Peyer's patch (tissue), 4 donors: ENCODE results near the gene METRNL. TPM values are rescaled to one million over a fixed set of nuclear protein-coding genes. Genes with fewer than 3 reads are reported as not detected.
"Not testable (repeated sequence)": the region's sequence is repeated elsewhere in the genome, so short reads cannot be mapped to it uniquely, and the experiment has no call there.

Experiments used
- DNase-seq, 3 donors: peaks; one replicate each; pipeline ENCODE4 v3.0.0-alpha.2; 2017 to 2019
- H3K27ac ChIP-seq, 4 donors: fragments of 200-600 bp; sonication (generic); one replicate each; pipeline ENCODE4 v1.5.1; 2016 to 2019
- H3K27me3 ChIP-seq, 2 donors: fragments of 200-600 bp; sonication (generic); one replicate each; pipeline ENCODE4 v1.5.1; 2019
- H3K36me3 ChIP-seq, 3 donors: fragments of 200-600 bp; sonication (generic); one replicate each; pipeline ENCODE4 v1.5.1; 2016 to 2019
- H3K4me1 ChIP-seq, 4 donors: fragments of 200-600 bp; sonication (generic); one replicate each; pipeline ENCODE4 v1.5.1; 2016 to 2019
- H3K4me3 ChIP-seq, 4 donors: fragments of 200-600 bp; sonication (generic); 1 replicate in 3 of 4; 2 replicates in 1 of 4; pipeline ENCODE4 v1.5.1; 2016 to 2019; ENCODE audit warnings: mild to moderate bottlenecking in 1 of 4
- H3K9me3 ChIP-seq, 4 donors: fragments of 200-600 bp; sonication (generic); one replicate each; pipeline ENCODE4 v1.5.1; 2016 to 2019; ENCODE audit warnings: mild to moderate bottlenecking in 1 of 4
- CTCF ChIP-seq, 6 experiments: fragments of 450-650 bp in 4 of 6; fragments of 200-600 bp in 2 of 6; sonication (generic) in 1 of 6; IDR thresholded peaks; one replicate each; pipeline ENCODE4 v1.5.1; 2017 to 2019; ENCODE audit warnings: antibody characterized with exemption in 6 of 6, mild to moderate bottlenecking in 3 of 6, moderate library complexity in 1 of 6
- POLR2A ChIP-seq, 2 donors: fragments of 450-650 bp; IDR thresholded peaks; one replicate each; pipeline ENCODE4 v1.5.1; 2017; ENCODE audit warnings: antibody characterized with exemption in 2 of 2, mild to moderate bottlenecking in 2 of 2, moderate library complexity in 2 of 2
- total RNA-seq, 4 donors: library from RNA; depleted of rRNA; stranded (reverse); fragments of >200 nt; gene quantifications; one replicate each; pipeline ENCODE4 v1.1.0, GENCODE V29; 2016

METRNL gene
- total RNA-seq, 4 donors from 2014 or later = 73.4 to 170 (median 117) TPM

DNA sequence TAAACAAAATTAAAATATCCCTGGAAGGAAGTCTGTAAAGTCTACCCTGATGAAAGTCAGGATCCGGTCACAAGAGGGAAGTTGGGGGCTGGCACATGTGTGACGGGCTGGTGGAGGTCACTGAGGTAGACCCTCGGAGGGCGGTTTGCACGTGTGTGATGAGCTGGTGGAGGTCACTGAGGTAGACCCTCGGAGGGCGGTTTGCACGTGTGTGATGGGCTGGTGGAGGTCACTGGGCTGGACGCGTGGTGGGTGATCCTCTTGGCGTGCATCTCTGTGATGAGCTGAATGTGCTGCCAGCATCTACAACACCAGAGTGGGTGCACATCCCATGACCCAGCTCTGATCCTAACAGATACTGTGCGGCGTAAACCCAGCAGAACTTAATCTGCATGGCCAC, 43.7 kb upstream of the METRNL start:
- Histone ChIP-seq H3K36me3 (peaks cover 0 to 11% (median 0%) of the 10 kb centered on the region in 3 donors), H3K9me3 (no peaks in the 10 kb centered on the region), H3K27ac (no peak overlapping the region), H3K4me3 (no peak overlapping the region), H3K4me1 (no peaks in the 10 kb centered on the region), H3K27me3 (no peaks in the 10 kb centered on the region)
- no peak for DNase-seq
- no peak for TF ChIP-seq CTCF (IDR thresholded peaks at IDR 0.05)
- TF ChIP-seq POLR2A (IDR thresholded peaks at IDR 0.05) = no peak

DNA sequence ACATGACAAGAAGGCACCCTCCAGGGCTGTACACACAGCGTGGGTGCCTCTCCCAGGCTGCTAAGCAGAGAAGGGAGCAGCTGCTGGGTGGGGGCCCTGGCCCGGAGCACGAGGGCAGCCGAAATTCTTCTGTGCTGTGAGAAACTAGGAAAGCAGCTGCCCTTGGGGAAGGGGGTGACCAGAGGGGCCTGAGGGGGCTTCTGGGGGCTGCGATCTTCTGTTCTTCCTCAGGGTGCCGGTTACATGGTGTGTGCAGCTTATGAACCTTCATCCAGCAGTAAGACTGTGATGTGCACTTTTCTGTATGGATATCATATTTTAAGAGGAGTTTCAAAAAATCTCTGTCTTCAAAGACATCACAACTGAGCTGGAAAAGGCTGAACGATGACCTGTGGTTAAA, 43.2 kb upstream of the METRNL start:
- DNase-seq = no peak
- Histone ChIP-seq H3K9me3 (peaks cover 0 to 1% (median 0%) of the 10 kb centered on the region in 4 donors), H3K27ac (no peak overlapping the region), H3K27me3 (no peaks in the 10 kb centered on the region), H3K4me1 (no peaks in the 10 kb centered on the region), H3K36me3 (peaks cover 0 to 11% (median 0%) of the 10 kb centered on the region in 3 donors), H3K4me3 (no peak overlapping the region)
- TF ChIP-seq POLR2A (IDR thresholded peaks at IDR 0.05) (no peak), CTCF (IDR thresholded peaks at IDR 0.05) (no peak)

DNA sequence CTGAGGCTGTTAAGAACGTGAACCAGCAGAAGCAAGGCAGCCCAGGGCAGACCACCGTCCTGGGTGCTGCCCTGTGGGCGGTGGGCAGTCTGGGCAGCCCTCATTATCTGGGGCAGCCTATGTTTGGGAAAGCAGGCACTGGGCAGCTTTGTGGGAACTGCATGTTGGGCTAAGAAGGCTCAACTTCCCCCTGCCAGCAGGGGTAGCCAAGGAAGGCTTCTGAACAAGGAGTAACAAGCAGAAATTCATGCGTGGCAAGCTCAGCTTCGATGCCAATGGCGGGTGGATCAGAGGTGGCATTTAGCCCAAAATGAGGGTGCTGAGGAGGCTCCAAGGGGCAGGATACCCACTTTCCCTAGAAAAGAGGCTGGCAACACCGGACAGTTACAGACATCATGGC, 42.7 kb upstream of the METRNL start:
- no peak overlapping the region for H3K27ac ChIP-seq
- H3K27me3 ChIP-seq = no peaks in the 10 kb centered on the region
- peaks cover 0 to 13% (median 0%) of the 10 kb centered on the region in 3 donors for H3K36me3 ChIP-seq
- no peak overlapping the region for H3K4me3 ChIP-seq
- H3K9me3 ChIP-seq = peaks cover 0 to 6% (median 0%) of the 10 kb centered on the region in 4 donors
- no peak for DNase-seq
- H3K4me1 ChIP-seq = no peaks in the 10 kb centered on the region
- no peak for TF ChIP-seq POLR2A (IDR thresholded peaks at IDR 0.05)

DNA sequence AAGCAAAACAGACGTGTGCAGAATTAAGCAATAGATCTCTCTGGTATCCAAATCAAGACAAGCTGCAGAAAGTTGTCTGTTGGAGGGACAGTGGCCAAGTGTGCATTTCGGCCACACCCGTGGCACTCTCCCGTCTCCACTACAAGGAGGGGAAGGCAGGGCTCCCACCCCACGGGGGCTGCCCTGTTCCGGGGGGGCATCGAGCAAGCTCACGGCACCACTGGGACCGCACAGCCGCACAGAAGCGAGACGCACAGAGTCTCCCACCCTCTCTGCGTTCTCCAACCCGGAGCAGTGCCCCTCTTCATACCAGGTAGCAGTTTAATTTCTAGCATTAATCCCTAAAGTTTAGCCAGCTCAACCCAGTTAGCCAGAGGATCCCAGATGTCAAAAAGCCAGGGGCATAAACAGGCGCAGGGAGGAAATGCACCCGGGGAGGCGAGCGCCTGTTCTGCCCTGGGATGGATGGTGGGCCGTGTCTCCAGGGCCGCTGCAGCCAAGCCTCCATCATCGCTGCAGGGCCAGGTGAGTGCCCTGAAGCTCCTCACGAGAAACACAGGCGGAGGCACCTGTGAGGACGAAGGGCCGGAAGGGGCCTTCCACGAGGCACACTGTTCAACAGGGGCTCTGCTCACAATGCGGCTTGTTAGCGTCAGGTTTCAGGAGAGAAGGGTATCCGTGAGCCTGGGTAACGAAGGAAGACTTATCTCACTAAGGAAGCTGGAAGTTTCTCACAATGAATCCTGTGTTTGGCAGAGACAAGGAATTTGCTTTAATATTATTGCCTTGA, 42.1 kb upstream of the METRNL start:
- no peaks in the 10 kb centered on the region for H3K4me1 ChIP-seq
- TF ChIP-seq CTCF (IDR thresholded peaks at IDR 0.05) (no peak), POLR2A (IDR thresholded peaks at IDR 0.05) (no peak)
- no peak overlapping the region for H3K27ac ChIP-seq
- peaks cover 0 to 12% (median 0%) of the 10 kb centered on the region in 4 donors for H3K9me3 ChIP-seq
- no peak overlapping the region for H3K4me3 ChIP-seq
- peaks cover 0 to 19% (median 0%) of the 10 kb centered on the region in 3 donors for H3K36me3 ChIP-seq
- H3K27me3 ChIP-seq = no peaks in the 10 kb centered on the region
- DNase-seq = no peak

- peaks cover 0 to 19% (median 0%) of the 10 kb centered on the region in 3 donors for H3K36me3 ChIP-seq
Measured at GRCh38 chr17:83037874-83038165, 41.6 kb upstream of the METRNL start.

DNA sequence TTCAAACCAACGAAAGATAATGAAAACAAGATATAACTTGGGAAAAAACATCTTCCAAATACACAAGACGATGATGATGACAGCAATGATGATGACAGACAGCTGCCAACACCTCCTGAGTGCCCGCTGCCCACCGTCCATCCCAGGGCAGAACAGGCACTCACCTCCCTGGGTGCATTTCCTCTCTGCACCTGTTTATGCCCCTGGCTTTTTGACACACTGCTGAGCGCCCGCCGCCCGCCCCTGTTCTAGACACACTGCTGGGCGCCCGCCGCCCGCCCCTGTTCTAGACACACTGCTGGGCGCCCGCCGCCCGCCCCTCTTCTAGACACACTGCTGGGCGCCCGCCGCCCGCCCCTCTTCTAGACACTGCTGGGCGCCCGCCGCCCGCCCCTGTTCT, 40.4 kb upstream of the METRNL start:
- not testable (repeated sequence) for H3K27me3 ChIP-seq, H3K27ac ChIP-seq, H3K4me1 ChIP-seq, H3K4me3 ChIP-seq, DNase-seq
- peaks cover 0 to 12% (median 0%) of the 10 kb centered on the region in 4 donors for H3K9me3 ChIP-seq
- peaks cover 0 to 19% (median 0%) of the 10 kb centered on the region in 3 donors for H3K36me3 ChIP-seq

More at GRCh38 chr17:83037874-83038165, 41.6 kb upstream of the METRNL start:
- no peak for DNase-seq
- Histone ChIP-seq H3K4me1 (no peaks in the 10 kb centered on the region), H3K27ac (no peak overlapping the region), H3K4me3 (no peak overlapping the region), H3K9me3 (peaks cover 0 to 12% (median 0%) of the 10 kb centered on the region in 4 donors), H3K27me3 (no peaks in the 10 kb centered on the region)
- TF ChIP-seq POLR2A (IDR thresholded peaks at IDR 0.05) (no peak), CTCF (IDR thresholded peaks at IDR 0.05) (no peak)
